HUES64 (cell line): ENCODE measurements around the gene SBF2.
"Not testable (repeated sequence)": the region's sequence is repeated elsewhere in the genome, so short reads cannot be mapped to it uniquely, and the experiment has no call there.

Experiments
- H3K27ac ChIP-seq: 2 replicates; pipeline ENCODE4 v1.7.0; 2013; ENCODE audit warnings: low read depth, low read length, inconsistent platforms
- H3K27me3 ChIP-seq: 2 replicates; pipeline ENCODE4 v1.6.1; 2013; ENCODE audit warnings: mild to moderate bottlenecking, low read length; ENCODE audit not compliant: insufficient read depth
- H3K36me3 ChIP-seq: 2 replicates; pipeline ENCODE4 v1.6.1; 2013; ENCODE audit warnings: mild to moderate bottlenecking, low read length; ENCODE audit not compliant: insufficient read depth
- H3K4me1 ChIP-seq: 2 replicates; pipeline ENCODE4 v1.6.1; 2013; ENCODE audit warnings: mild to moderate bottlenecking, low read length, moderate library complexity; ENCODE audit not compliant: insufficient read depth
- H3K4me3 ChIP-seq: 2 replicates; pipeline ENCODE4 v1.5.1; 2013; ENCODE audit warnings: mild to moderate bottlenecking, low read length, moderate library complexity
- H3K9ac ChIP-seq: 2 replicates; pipeline ENCODE4 v1.6.1; 2013; ENCODE audit warnings: mild to moderate bottlenecking, low read depth, low read length
- H3K9me3 ChIP-seq: 2 replicates; pipeline ENCODE4 v1.6.1; 2013; ENCODE audit warnings: low read depth, low read length; ENCODE audit not compliant: insufficient read depth
- WGBS: fragments of 150-250, 120-280 bp; methylation state at CpG from one replicate; pipeline ENCODE4 v1.1.7; 2013; ENCODE audit warnings: missing lambda C conversion rate; 5-methylcytosine and 5-hydroxymethylcytosine counted together

Gene SBF2

GRCh38 chr11:10150800-10151199, 143.2 kb downstream of the SBF2 start:
- Histone ChIP-seq H3K9ac (no peak overlapping the region), H3K4me3 (no peak overlapping the region), H3K36me3 (no peaks in the 10 kb centered on the region), H3K4me1 (no peaks in the 10 kb centered on the region; the same call in 1 of the 2 replicates), H3K27ac (no peak overlapping the region), H3K9me3 (no peaks in the 10 kb centered on the region), H3K27me3 (no peaks in the 10 kb centered on the region)
- WGBS, result 100% methylated on average over 1 of the region's 2 CpGs

GRCh38 chr11:10149553-10149952, 144.5 kb downstream of the SBF2 start:
- Histone ChIP-seq H3K27ac (no peak overlapping the region), H3K4me1 (no peaks in the 10 kb centered on the region; the same call in 1 of the 2 replicates), H3K36me3 (no peaks in the 10 kb centered on the region), H3K27me3 (no peaks in the 10 kb centered on the region), H3K4me3 (no peak overlapping the region), H3K9ac (no peak overlapping the region), H3K9me3 (no peaks in the 10 kb centered on the region)

GRCh38 chr11:10147195-10147594, 146.8 kb downstream of the SBF2 start:
- H3K9ac ChIP-seq, result no peak overlapping the region
- WGBS, result 96% methylated on average over 3 of the region's 3 CpGs
- no peaks in the 10 kb centered on the region for H3K4me1 ChIP-seq
- no peak overlapping the region for H3K4me3 ChIP-seq
- no peaks in the 10 kb centered on the region for H3K36me3 ChIP-seq
- no peak overlapping the region for H3K27ac ChIP-seq
- no peaks in the 10 kb centered on the region for H3K27me3 ChIP-seq
- no peaks in the 10 kb centered on the region for H3K9me3 ChIP-seq

- H3K9me3 ChIP-seq, result no peaks in the 10 kb centered on the region
- no peak overlapping the region for H3K4me3 ChIP-seq
- no peaks in the 10 kb centered on the region; the same call in none of the 2 replicates for H3K4me1 ChIP-seq
- H3K27ac ChIP-seq, result no peak overlapping the region
- 96% methylated on average over 4 of the region's 4 CpGs for WGBS
- H3K36me3 ChIP-seq, result no peaks in the 10 kb centered on the region
- H3K27me3 ChIP-seq, result no peaks in the 10 kb centered on the region
- H3K9ac ChIP-seq, result no peak overlapping the region
These were observed 149.1 kb downstream of the SBF2 start for GRCh38 chr11:10144954-10145353.

GRCh38 chr11:10139656-10140055, 154.4 kb downstream of the SBF2 start:
- H3K9ac ChIP-seq, result no peak overlapping the region
- no peak overlapping the region for H3K27ac ChIP-seq
- H3K27me3 ChIP-seq, result no peaks in the 10 kb centered on the region
- H3K4me3 ChIP-seq, result no peak overlapping the region
- H3K4me1 ChIP-seq, result no peaks in the 10 kb centered on the region; the same call in none of the 2 replicates
- 67% methylated on average over 2 of the region's 2 CpGs for WGBS
- H3K9me3 ChIP-seq, result peaks cover 18% of the 10 kb centered on the region
- H3K36me3 ChIP-seq, result peaks cover 2% of the 10 kb centered on the region; the same call in 1 of the 2 replicates

- no peaks in the 10 kb centered on the region; the same call in none of the 2 replicates for H3K4me1 ChIP-seq
- H3K36me3 ChIP-seq, result peaks cover 2% of the 10 kb centered on the region; the same call in 1 of the 2 replicates
- no peak overlapping the region for H3K9ac ChIP-seq
- no peaks in the 10 kb centered on the region for H3K27me3 ChIP-seq
- no peak overlapping the region for H3K27ac ChIP-seq
- H3K4me3 ChIP-seq, result no peak overlapping the region
- H3K9me3 ChIP-seq, result peaks cover 18% of the 10 kb centered on the region
- WGBS, result 94% methylated on average over 3 of the region's 3 CpGs
These were observed 154.9 kb downstream of the SBF2 start for GRCh38 chr11:10139143-10139542.

GRCh38 chr11:10134975-10135481, 159.0 kb downstream of the SBF2 start:
- H3K9ac ChIP-seq, result no peak overlapping the region
- H3K36me3 ChIP-seq, result peaks cover 2% of the 10 kb centered on the region; the same call in 1 of the 2 replicates
- peaks cover 18% of the 10 kb centered on the region for H3K9me3 ChIP-seq
- 95% methylated on average over 5 of the region's 5 CpGs for WGBS
- H3K27me3 ChIP-seq, result no peaks in the 10 kb centered on the region
- no peak overlapping the region for H3K27ac ChIP-seq
- no peak overlapping the region for H3K4me3 ChIP-seq
- H3K4me1 ChIP-seq, result no peaks in the 10 kb centered on the region; the same call in 1 of the 2 replicates

- H3K4me1 ChIP-seq, H3K27ac ChIP-seq, H3K4me3 ChIP-seq, H3K27me3 ChIP-seq, H3K9ac ChIP-seq, H3K36me3 ChIP-seq: not testable (repeated sequence)
- 93% methylated on average over 1 of the region's 1 CpG for WGBS
- peaks cover 18% of the 10 kb centered on the region for H3K9me3 ChIP-seq
These were observed 159.8 kb downstream of the SBF2 start for GRCh38 chr11:10134226-10134625.

GRCh38 chr11:10133251-10133650, 160.8 kb downstream of the SBF2 start:
- H3K36me3 ChIP-seq, H3K4me1 ChIP-seq, H3K9ac ChIP-seq, H3K27me3 ChIP-seq, H3K27ac ChIP-seq, H3K4me3 ChIP-seq: not testable (repeated sequence)
- H3K9me3 ChIP-seq, result peaks cover 16% of the 10 kb centered on the region
- WGBS, result 87% methylated on average over 15 of the region's 23 CpGs

GRCh38 chr11:10130875-10131274, 163.1 kb downstream of the SBF2 start:
- no peaks in the 10 kb centered on the region for H3K4me1 ChIP-seq
- no peak overlapping the region for H3K9ac ChIP-seq
- H3K27me3 ChIP-seq, result no peaks in the 10 kb centered on the region
- peaks cover 2% of the 10 kb centered on the region; the same call in 1 of the 2 replicates for H3K36me3 ChIP-seq
- no peak overlapping the region for H3K4me3 ChIP-seq
- H3K27ac ChIP-seq, result no peak overlapping the region
- WGBS, result 100% methylated on average over 2 of the region's 3 CpGs
- peaks cover 10% of the 10 kb centered on the region for H3K9me3 ChIP-seq

GRCh38 chr11:10129184-10129583, 164.8 kb downstream of the SBF2 start:
- not testable (repeated sequence) for H3K4me1 ChIP-seq, H3K9ac ChIP-seq, H3K27me3 ChIP-seq, H3K36me3 ChIP-seq, H3K4me3 ChIP-seq, H3K9me3 ChIP-seq, H3K27ac ChIP-seq
- WGBS, result 96% methylated on average over 8 of the region's 8 CpGs

- H3K4me3 ChIP-seq, result no peak overlapping the region
- H3K9me3 ChIP-seq, result no peaks in the 10 kb centered on the region
- no peaks in the 10 kb centered on the region for H3K36me3 ChIP-seq
- WGBS, result 96% methylated on average over 1 of the region's 2 CpGs
- H3K4me1 ChIP-seq, result peaks cover 16% of the 10 kb centered on the region
- no peaks in the 10 kb centered on the region for H3K27me3 ChIP-seq
- no peak overlapping the region for H3K9ac ChIP-seq
- H3K27ac ChIP-seq, result no peak overlapping the region
These were observed 168.4 kb downstream of the SBF2 start for GRCh38 chr11:10125522-10126133.
